Measurements from ENCODE around the gene C1orf167.

Gene C1orf167

GRCh38 chr1:11769274-11769673, 7.3 kb downstream of the C1orf167 start:
- no peak for ATAC-seq (ENCODE audit: low read depth)

GRCh38 chr1:11770011-11770410, 8.0 kb downstream of the C1orf167 start:
- TF ChIP-seq CTCF (IDR thresholded peaks at IDR 0.05; ENCODE audit: poor library complexity, severe bottlenecking) = no peak
- Histone ChIP-seq H3K27ac (ENCODE audit: poor library complexity, severe bottlenecking) (no peak overlapping the region), H3K27me3 (ENCODE audit: insufficient read depth, poor library complexity, severe bottlenecking) (no peaks in the 10 kb centered on the region), H3K4me1 (ENCODE audit: insufficient read depth, poor library complexity, severe bottlenecking) (no peaks in the 10 kb centered on the region), H3K4me3 (ENCODE audit: severe bottlenecking) (no peak overlapping the region), H3K36me3 (ENCODE audit: low read depth) (no peaks in the 10 kb centered on the region), H3K9me3 (ENCODE audit: severe bottlenecking) (no peaks in the 10 kb centered on the region)
- DNase-seq (ENCODE audit: low spot score) = no peak
- ATAC-seq (ENCODE audit: low read depth) = no peak

More at GRCh38 chr1:11769274-11769673, 7.3 kb downstream of the C1orf167 start:
- no peak for TF ChIP-seq CTCF (IDR thresholded peaks at IDR 0.05; ENCODE audit: poor library complexity, severe bottlenecking)
- no peaks in the 10 kb centered on the region for H3K9me3 ChIP-seq (ENCODE audit: severe bottlenecking)
- H3K27ac ChIP-seq (ENCODE audit: poor library complexity, severe bottlenecking) = no peak overlapping the region
- no peaks in the 10 kb centered on the region for H3K4me1 ChIP-seq (ENCODE audit: insufficient read depth, poor library complexity, severe bottlenecking)
- H3K4me3 ChIP-seq (ENCODE audit: severe bottlenecking) = no peak overlapping the region
- no peak for DNase-seq (ENCODE audit: low spot score)
- no peaks in the 10 kb centered on the region for H3K27me3 ChIP-seq (ENCODE audit: insufficient read depth, poor library complexity, severe bottlenecking)
- no peaks in the 10 kb centered on the region for H3K36me3 ChIP-seq (ENCODE audit: low read depth)

DNA sequence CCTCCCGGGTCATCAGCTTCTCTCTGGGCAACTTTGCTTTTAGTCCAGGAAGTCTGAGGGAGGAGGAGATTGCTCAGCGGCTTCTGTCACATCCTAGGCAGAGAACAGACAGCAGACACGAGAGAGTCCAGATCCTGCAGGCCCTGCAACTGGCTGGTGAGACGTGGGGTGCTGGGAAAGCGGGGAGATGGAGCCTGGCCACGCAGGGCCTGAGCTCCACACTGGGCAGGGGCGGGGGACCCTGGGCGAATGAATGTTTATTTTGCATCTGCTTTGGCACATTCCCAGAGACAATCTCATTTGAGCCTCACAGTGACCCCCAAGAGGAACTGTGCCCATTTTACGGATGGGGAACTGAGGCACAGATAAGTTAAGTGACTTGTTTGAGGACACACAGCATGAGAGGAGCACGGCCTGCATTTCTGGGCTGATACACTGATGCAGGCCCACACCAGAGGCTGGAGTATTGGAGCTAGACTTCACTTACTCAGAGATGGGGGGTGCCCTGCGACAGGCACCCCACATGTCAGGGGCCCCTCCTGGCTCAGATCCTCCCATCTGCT, 9.6 kb downstream of the C1orf167 start:
- H3K9me3 ChIP-seq (ENCODE audit: severe bottlenecking) = no peaks in the 10 kb centered on the region
- no peaks in the 10 kb centered on the region for H3K27me3 ChIP-seq (ENCODE audit: insufficient read depth, poor library complexity, severe bottlenecking)
- no peaks in the 10 kb centered on the region for H3K36me3 ChIP-seq (ENCODE audit: low read depth)
- H3K4me1 ChIP-seq (ENCODE audit: insufficient read depth, poor library complexity, severe bottlenecking) = no peaks in the 10 kb centered on the region
- no peak for TF ChIP-seq CTCF (IDR thresholded peaks at IDR 0.05; ENCODE audit: poor library complexity, severe bottlenecking)
- ATAC-seq (ENCODE audit: low read depth) (no peak), DNase-seq (ENCODE audit: low spot score) (no peak)
- H3K4me3 ChIP-seq (ENCODE audit: severe bottlenecking) = no peak overlapping the region
- H3K27ac ChIP-seq (ENCODE audit: poor library complexity, severe bottlenecking) = no peak overlapping the region

- Histone ChIP-seq H3K36me3 (ENCODE audit: low read depth) (no peaks in the 10 kb centered on the region), H3K4me3 (ENCODE audit: severe bottlenecking) (no peak overlapping the region), H3K27ac (ENCODE audit: poor library complexity, severe bottlenecking) (no peak overlapping the region), H3K9me3 (ENCODE audit: severe bottlenecking) (no peaks in the 10 kb centered on the region), H3K4me1 (ENCODE audit: insufficient read depth, poor library complexity, severe bottlenecking) (no peaks in the 10 kb centered on the region), H3K27me3 (ENCODE audit: insufficient read depth, poor library complexity, severe bottlenecking) (no peaks in the 10 kb centered on the region)
- TF ChIP-seq CTCF (IDR thresholded peaks at IDR 0.05; ENCODE audit: poor library complexity, severe bottlenecking) = no peak
- ATAC-seq (ENCODE audit: low read depth) (no peak), DNase-seq (ENCODE audit: low spot score) (no peak)
Observed at GRCh38 chr1:11772458-11772857, 10.5 kb downstream of the C1orf167 start.

GRCh38 chr1:11774753-11775152, 12.8 kb downstream of the C1orf167 start:
- no peak for ATAC-seq (ENCODE audit: low read depth)
- no peak overlapping the region for H3K4me3 ChIP-seq (ENCODE audit: severe bottlenecking)
- H3K36me3 ChIP-seq (ENCODE audit: low read depth) = no peaks in the 10 kb centered on the region
- no peak for DNase-seq (ENCODE audit: low spot score)
- no peak overlapping the region for H3K27ac ChIP-seq (ENCODE audit: poor library complexity, severe bottlenecking)
- H3K4me1 ChIP-seq (ENCODE audit: insufficient read depth, poor library complexity, severe bottlenecking) = no peaks in the 10 kb centered on the region
- H3K27me3 ChIP-seq (ENCODE audit: insufficient read depth, poor library complexity, severe bottlenecking) = no peaks in the 10 kb centered on the region
- H3K9me3 ChIP-seq (ENCODE audit: severe bottlenecking) = no peaks in the 10 kb centered on the region
- TF ChIP-seq CTCF (IDR thresholded peaks at IDR 0.05; ENCODE audit: poor library complexity, severe bottlenecking) = no peak
